ENCODE results near the gene SLC38A11. TPM values are rescaled to one million over a fixed set of nuclear protein-coding genes. Genes with fewer than 3 reads are reported as not detected.
A peak's percentile ranks its signal among the peaks of the same experiment; 100 is the strongest.

SLC38A11 gene
- total RNA-seq, 6 experiments from 2014 or later = 0.58 to 3.6 (median 2.1) TPM

- no peak for DNase-seq
- H3K36me3 ChIP-seq = no peaks in the 10 kb centered on the region
- H3K4me1 ChIP-seq = no peaks in the 10 kb centered on the region
- H3K27me3 ChIP-seq = no peaks in the 10 kb centered on the region
- H3K4me3 ChIP-seq = no peak overlapping the region
- TF ChIP-seq, protein P1, sequence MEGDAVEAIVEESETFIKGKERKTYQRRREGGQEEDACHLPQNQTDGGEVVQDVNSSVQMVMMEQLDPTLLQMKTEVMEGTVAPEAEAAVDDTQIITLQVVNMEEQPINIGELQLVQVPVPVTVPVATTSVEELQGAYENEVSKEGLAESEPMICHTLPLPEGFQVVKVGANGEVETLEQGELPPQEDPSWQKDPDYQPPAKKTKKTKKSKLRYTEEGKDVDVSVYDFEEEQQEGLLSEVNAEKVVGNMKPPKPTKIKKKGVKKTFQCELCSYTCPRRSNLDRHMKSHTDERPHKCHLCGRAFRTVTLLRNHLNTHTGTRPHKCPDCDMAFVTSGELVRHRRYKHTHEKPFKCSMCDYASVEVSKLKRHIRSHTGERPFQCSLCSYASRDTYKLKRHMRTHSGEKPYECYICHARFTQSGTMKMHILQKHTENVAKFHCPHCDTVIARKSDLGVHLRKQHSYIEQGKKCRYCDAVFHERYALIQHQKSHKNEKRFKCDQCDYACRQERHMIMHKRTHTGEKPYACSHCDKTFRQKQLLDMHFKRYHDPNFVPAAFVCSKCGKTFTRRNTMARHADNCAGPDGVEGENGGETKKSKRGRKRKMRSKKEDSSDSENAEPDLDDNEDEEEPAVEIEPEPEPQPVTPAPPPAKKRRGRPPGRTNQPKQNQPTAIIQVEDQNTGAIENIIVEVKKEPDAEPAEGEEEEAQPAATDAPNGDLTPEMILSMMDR (IDR thresholded peaks at IDR 0.05) = no peak
- TF ChIP-seq POLR2A (IDR thresholded peaks at IDR 0.05) = no peak
- 55% methylated on average over 3 of the region's 3 CpGs for WGBS (ENCODE audit: insufficient coverage, low coverage, low lambda C conversion rate, missing lambda C conversion rate)
- no peak overlapping the region for H3K27ac ChIP-seq
- H3K9me3 ChIP-seq = no peaks in the 10 kb centered on the region
- no peak for ATAC-seq
- intact Hi-C loops (cut with DNase I) = no loop called here
Measured at GRCh38 chr2:164898475-164898874, 56.9 kb downstream of the SLC38A11 start.

GRCh38 chr2:164897469-164898260 lies 57.7 kb downstream of the SLC38A11 start:
- Histone ChIP-seq H3K4me1 (no peaks in the 10 kb centered on the region), H3K9me3 (no peaks in the 10 kb centered on the region), H3K36me3 (no peaks in the 10 kb centered on the region), H3K4me3 (no peak overlapping the region), H3K27ac (no peak overlapping the region), H3K27me3 (no peaks in the 10 kb centered on the region)
- WGBS (ENCODE audit: insufficient coverage, low coverage, low lambda C conversion rate, missing lambda C conversion rate) = 58% methylated on average over 3 of the region's 3 CpGs
- intact Hi-C loops (cut with DNase I) = no loop called here
- DNase-seq (no peak), ATAC-seq (no peak)
- TF ChIP-seq, protein P1 (IDR thresholded peaks at IDR 0.05) = no peak
- no peak for TF ChIP-seq POLR2A (IDR thresholded peaks at IDR 0.05)

- DNase-seq (no peak), ATAC-seq (peak in 1 of 4 donors; percentile 89)
- Histone ChIP-seq H3K27me3 (no peaks in the 10 kb centered on the region), H3K36me3 (no peaks in the 10 kb centered on the region), H3K4me1 (no peaks in the 10 kb centered on the region), H3K4me3 (no peak overlapping the region), H3K27ac (no peak overlapping the region), H3K9me3 (no peaks in the 10 kb centered on the region)
- TF ChIP-seq, protein P1 (IDR thresholded peaks at IDR 0.05) = no peak
- no peak for TF ChIP-seq POLR2A (IDR thresholded peaks at IDR 0.05)
- intact Hi-C loops (cut with DNase I) = no loop called here
- WGBS (ENCODE audit: insufficient coverage, low coverage, low lambda C conversion rate, missing lambda C conversion rate) = 28% methylated on average over 3 of the region's 3 CpGs
Measured at GRCh38 chr2:164896634-164897355, 58.5 kb downstream of the SLC38A11 start.

DNA sequence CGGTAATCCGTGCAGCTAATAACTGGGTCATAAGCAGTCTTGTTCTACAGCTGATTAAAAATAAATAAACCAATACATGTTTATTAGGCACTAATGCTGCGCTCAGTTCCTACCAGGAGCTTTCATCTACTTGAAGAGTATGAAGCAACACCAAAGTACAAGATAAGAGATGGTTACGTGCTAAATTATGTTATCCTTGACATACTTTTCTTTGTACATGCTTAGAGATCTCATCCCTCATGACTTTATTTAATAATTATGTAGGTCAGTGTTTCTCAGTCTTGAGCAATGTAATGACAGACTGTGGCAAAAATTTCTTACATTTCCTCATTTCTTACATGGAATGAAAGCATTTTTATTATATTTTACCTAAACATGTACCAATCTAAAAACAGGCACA lies 59.1 kb downstream of the SLC38A11 start:
- no peaks in the 10 kb centered on the region for H3K27me3 ChIP-seq
- H3K27ac ChIP-seq = no peak overlapping the region
- WGBS (ENCODE audit: insufficient coverage, low coverage, low lambda C conversion rate, missing lambda C conversion rate) = 93% methylated on average over 4 of the region's 4 CpGs
- H3K4me3 ChIP-seq = no peak overlapping the region
- H3K9me3 ChIP-seq = no peaks in the 10 kb centered on the region
- intact Hi-C loops (cut with DNase I) = no loop called here
- H3K4me1 ChIP-seq = no peaks in the 10 kb centered on the region
- H3K36me3 ChIP-seq = no peaks in the 10 kb centered on the region
- no peak for DNase-seq
- no peak for ATAC-seq
- TF ChIP-seq POLR2A (IDR thresholded peaks at IDR 0.05) = no peak
- TF ChIP-seq, protein P1 (IDR thresholded peaks at IDR 0.05) = no peak
